Measurements from ENCODE around the gene LRR1.
A peak's percentile ranks its signal among the peaks of the same experiment; 100 is the strongest.

The LRR1 gene

GRCh38 chr14:49598485-49599300 is at the start of gene LRR1:
LRR1 (plus strand) TSS chr14:49598940; CDS start chr14:49599021, 81 bp downstream.
- peak within 1 kb of the TSS; percentile 97 for H3K4me3 ChIP-seq (ENCODE audit: insufficient read depth, low read length, poor library complexity, severe bottlenecking)
- H3K9me3 ChIP-seq (ENCODE audit: insufficient read depth, low read length) = no peaks in the 10 kb centered on the region
- H3K27me3 ChIP-seq (ENCODE audit: low read length) = no peaks in the 10 kb centered on the region
- H3F3A ChIP-seq (ENCODE audit: insufficient read depth) = peaks cover 9% of the 10 kb centered on the region
- H3K9me2 ChIP-seq (replicated peaks; ENCODE audit: insufficient read depth, low read length) = no peaks in the 10 kb centered on the region
- peak within 1 kb of the TSS; percentile 99 for H3K9ac ChIP-seq (ENCODE audit: low read length)
- H2AFZ ChIP-seq (ENCODE audit: low read depth, low read length, severe bottlenecking) = peak within 1 kb of the TSS; percentile 55
- peak within 1 kb of the TSS; percentile 96 for H3K4me2 ChIP-seq (ENCODE audit: low read depth, low read length, poor library complexity, severe bottlenecking)
- H3K36me3 ChIP-seq (ENCODE audit: low read length) = peaks cover 5% of the 10 kb centered on the region; the same call in 1 of the 2 replicates
- TF ChIP-seq CTCF (IDR thresholded peaks at IDR 0.05; ENCODE audit: insufficient read depth, low read length, poor library complexity, severe bottlenecking) = no peak
- no peak for TF ChIP-seq EZH2phosphoT487 (conservative IDR thresholded peaks at IDR 0.05; ENCODE audit: low read length)
- peaks cover 60% of the 10 kb centered on the region for H3K79me2 ChIP-seq (ENCODE audit: insufficient read depth, low read length)
- H3K27ac ChIP-seq (ENCODE audit: low read depth, low read length) = peak within 1 kb of the TSS; percentile 83
- H4K20me1 ChIP-seq (ENCODE audit: low read depth, low read length) = no peaks in the 10 kb centered on the region

GRCh38 chr14:49549446-49549845 is 49.3 kb upstream of the LRR1 start:
- H3K9me3 ChIP-seq (ENCODE audit: insufficient read depth, low read length) = no peaks in the 10 kb centered on the region
- H3K27ac ChIP-seq (ENCODE audit: low read depth, low read length) = no peak overlapping the region
- no peak overlapping the region for H2AFZ ChIP-seq (ENCODE audit: low read depth, low read length, severe bottlenecking)
- H3K9ac ChIP-seq (ENCODE audit: low read length) = no peak overlapping the region
- no peak overlapping the region for H3K4me2 ChIP-seq (ENCODE audit: low read depth, low read length, poor library complexity, severe bottlenecking)
- no peaks in the 10 kb centered on the region for H3K79me2 ChIP-seq (ENCODE audit: insufficient read depth, low read length)
- no peak overlapping the region for H3K4me3 ChIP-seq (ENCODE audit: insufficient read depth, low read length, poor library complexity, severe bottlenecking)
- TF ChIP-seq EZH2phosphoT487 (conservative IDR thresholded peaks at IDR 0.05; ENCODE audit: low read length) (no peak), CTCF (IDR thresholded peaks at IDR 0.05; ENCODE audit: insufficient read depth, low read length, poor library complexity, severe bottlenecking) (no peak)
- no peaks in the 10 kb centered on the region for H3K9me2 ChIP-seq (replicated peaks; ENCODE audit: insufficient read depth, low read length)
- H3F3A ChIP-seq (ENCODE audit: insufficient read depth) = no peaks in the 10 kb centered on the region
- H3K27me3 ChIP-seq (ENCODE audit: low read length) = no peaks in the 10 kb centered on the region
- H4K20me1 ChIP-seq (ENCODE audit: low read depth, low read length) = no peaks in the 10 kb centered on the region
- no peaks in the 10 kb centered on the region for H3K36me3 ChIP-seq (ENCODE audit: low read length)

- H3K4me2 ChIP-seq (ENCODE audit: low read depth, low read length, poor library complexity, severe bottlenecking) = no peak overlapping the region
- TF ChIP-seq EZH2phosphoT487 (conservative IDR thresholded peaks at IDR 0.05; ENCODE audit: low read length) (no peak), CTCF (IDR thresholded peaks at IDR 0.05; ENCODE audit: insufficient read depth, low read length, poor library complexity, severe bottlenecking) (no peak)
Observed at GRCh38 chr14:49549881-49550280, 48.9 kb upstream of the LRR1 start.

More at GRCh38 chr14:49549881-49550280, 48.9 kb upstream of the LRR1 start:
- Histone ChIP-seq H2AFZ (ENCODE audit: low read depth, low read length, severe bottlenecking) (no peak overlapping the region), H3F3A (ENCODE audit: insufficient read depth) (no peaks in the 10 kb centered on the region), H3K36me3 (ENCODE audit: low read length) (no peaks in the 10 kb centered on the region), H3K4me3 (ENCODE audit: insufficient read depth, low read length, poor library complexity, severe bottlenecking) (no peak overlapping the region), H3K9me3 (ENCODE audit: insufficient read depth, low read length) (no peaks in the 10 kb centered on the region), H3K79me2 (ENCODE audit: insufficient read depth, low read length) (no peaks in the 10 kb centered on the region), H3K27me3 (ENCODE audit: low read length) (no peaks in the 10 kb centered on the region), H3K9ac (ENCODE audit: low read length) (no peak overlapping the region), H4K20me1 (ENCODE audit: low read depth, low read length) (no peaks in the 10 kb centered on the region), H3K27ac (ENCODE audit: low read depth, low read length) (no peak overlapping the region), H3K9me2 (replicated peaks; ENCODE audit: insufficient read depth, low read length) (no peaks in the 10 kb centered on the region)

Data from SU-DHL-6 (cell line).